HG02763 (cell line): Measurements from ENCODE around the gene RPL7A.

Experiments
- ATAC-seq: cut with Tn5 transposase; IDR thresholded peaks from one replicate; pipeline ENCODE4 v1.9.1; 2021; ENCODE audit warnings: mild to moderate bottlenecking, moderate library complexity; ENCODE audit not compliant: unreplicated experiment

Gene RPL7A

DNA sequence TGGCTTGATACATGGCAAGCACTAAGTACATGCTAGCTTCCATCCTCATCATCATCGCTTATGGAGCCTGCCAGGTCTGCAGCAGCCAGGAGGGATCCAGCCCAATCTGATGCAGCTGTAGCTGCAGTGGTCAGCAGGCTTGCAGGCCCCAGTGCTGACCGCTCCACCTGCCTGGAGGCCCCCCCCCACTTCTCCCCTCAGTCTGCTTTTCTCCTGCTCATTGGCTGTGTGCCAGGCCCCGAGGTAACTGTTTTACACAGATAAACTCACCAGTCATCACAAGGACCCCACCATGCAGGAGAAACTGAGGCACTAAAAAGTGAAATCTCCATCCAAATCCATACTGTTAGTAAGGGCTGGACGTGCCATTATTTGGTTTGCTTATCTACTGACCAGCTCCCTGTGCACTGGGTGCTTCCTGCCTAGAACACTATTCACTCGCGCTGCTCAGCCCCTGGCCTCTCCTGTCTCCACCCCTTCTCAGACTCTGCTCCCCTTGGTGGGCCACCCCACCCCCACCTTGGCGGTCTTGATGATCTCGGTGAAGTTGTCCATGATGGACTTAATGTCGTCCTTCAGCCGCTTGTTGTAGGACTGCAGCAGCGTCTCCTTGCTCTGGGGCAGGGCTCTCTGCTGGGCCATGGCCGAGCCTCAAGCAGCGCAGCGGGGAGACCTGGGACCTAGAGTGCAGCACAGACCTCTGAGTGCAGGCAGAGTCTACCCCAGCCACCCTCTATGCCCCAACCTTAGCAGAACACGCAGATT is 1.8 kb upstream of the RPL7A start:
- ATAC-seq = no peak

DNA sequence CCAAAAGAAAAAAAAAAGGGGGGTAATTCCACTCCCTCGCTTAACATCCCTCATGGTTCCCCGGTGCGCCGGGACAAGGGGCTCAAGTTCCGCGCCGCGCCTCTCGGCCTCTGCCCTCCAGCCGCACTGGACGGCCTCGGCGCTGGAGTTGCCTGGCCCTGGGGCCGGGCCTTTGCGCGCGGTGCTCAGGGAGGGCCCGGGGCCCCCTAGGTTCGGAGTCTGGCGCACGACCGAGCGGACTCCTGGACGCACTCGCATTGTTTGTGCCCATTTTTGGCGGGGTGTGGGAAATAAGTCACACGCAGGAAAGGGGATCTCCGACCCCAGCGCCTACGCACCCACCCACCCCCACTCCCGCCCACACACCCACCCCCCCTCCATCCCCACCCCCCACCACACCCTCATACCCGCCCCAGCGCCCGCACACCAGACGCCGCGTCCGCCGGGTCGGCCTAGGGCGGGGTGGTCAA is 468 bp upstream of the RPL7A start:
- ATAC-seq = peak; percentile 20

DNA sequence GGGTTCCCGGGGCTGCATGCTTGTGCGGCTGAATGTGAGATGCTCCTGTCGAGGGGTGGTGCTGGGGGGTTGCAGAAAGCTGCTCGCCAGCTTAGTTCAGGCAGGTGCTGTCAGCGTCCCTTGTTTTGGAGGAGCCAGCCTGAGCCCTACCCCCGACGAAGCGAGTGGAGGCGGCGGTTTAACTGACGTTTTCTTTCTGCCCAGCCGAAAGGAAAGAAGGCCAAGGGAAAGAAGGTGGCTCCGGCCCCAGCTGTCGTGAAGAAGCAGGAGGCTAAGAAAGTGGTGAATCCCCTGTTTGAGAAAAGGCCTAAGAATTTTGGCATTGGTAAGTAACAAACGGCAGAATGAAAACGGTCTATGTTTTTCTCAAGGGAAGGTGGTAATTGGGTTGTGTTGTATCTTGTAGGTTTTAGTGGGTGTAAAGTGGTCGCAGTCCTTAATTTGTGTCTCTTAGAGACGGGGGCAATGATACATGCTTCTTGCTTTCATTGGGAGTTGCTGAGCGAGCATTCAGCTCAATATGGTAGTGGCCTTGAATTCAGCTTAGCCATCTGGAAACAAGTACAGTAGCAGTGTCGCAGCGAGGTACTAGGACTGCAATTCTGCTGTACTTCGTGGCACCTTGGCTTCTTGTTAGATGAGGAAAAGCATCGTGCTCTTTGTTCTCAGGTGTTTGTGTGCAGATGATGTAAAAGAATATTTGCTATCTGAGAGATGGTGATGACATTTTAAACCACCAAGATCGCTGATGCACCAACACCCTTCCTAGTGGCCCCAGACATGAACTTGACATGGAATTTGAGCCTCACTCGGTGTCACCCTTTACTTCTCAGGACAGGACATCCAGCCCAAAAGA is 928 bp downstream of the RPL7A start:
- no peak for ATAC-seq

DNA sequence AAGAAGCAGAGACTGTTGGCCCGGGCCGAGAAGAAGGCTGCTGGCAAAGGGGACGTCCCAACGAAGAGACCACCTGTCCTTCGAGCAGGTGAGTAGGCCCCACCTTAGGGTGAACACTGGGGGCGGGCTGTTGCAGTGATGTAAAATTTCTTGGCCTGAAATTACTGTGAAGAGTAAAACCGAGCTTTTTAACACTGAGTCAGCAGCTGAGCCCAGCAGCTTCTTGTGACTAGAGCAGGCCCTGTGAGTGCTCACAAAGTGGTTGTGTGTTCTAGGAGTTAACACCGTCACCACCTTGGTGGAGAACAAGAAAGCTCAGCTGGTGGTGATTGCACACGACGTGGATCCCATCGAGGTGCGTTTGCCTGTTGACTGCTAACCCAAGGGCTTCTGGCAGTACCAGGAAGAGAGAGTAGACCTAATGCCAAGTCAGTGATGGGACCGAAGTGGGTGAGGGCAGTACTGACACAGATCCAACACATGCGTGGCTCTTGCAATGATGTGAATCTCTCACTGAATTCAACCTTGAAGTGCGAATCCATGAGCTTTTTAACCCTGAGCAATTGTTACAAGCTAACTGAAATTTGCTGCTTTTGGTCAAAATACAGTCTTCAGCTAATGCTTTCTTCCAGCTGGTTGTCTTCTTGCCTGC is 2.1 kb downstream of the RPL7A start:
- no peak for ATAC-seq

DNA sequence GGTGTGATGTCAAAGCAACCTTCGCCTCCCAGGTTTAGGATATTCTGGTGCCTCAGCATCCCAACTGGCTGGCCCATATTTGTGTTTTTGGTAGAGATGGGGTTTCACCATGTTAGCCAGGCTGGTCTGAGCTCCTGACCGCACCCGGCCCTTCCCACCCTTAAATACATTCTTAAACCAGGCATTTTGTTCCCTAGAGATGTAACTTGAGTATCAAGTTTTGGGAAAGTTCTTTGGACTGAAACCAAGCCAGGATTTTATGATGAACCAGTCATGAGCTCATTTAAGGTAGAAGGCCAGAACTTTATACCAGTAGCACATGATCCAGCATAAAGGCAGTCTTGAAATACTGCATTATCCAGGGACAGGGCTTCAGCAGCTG is 3.5 kb downstream of the RPL7A start:
- ATAC-seq = no peak

DNA sequence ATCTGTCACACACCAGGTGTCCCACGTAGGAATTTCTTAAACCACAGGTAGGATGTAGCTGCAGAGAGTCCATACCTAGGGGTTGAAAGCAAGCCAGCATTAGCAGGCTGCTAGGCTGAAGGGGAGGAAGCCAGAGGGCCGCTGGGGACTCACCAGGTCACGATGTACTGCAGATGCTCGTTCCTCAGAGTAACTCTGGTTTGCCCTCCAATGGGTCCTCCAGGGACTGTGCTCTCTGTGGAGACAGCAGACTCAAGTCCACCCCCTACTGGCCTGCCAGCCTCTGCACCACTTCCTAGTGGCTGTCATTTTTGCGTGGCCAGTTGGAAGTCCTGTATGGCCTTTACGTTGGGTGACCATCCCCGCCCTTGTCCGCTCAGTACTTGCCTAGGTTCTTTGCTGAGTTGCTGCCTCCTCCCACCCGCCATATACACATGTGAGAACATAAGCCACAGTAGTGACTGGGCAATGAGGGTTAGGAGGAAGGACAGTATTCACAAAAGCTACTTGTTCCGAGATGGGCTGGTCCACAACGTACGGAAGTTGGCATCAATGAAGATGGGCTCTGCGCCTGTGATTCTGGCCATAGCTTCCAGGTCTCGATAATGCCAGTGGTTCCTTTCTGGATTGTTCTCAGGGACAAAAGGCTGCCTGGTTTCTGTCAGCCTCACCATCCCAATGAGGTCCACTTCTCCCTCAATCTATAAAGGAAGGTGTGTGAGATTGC is 4.1 kb downstream of the RPL7A start:
- no peak for ATAC-seq

DNA sequence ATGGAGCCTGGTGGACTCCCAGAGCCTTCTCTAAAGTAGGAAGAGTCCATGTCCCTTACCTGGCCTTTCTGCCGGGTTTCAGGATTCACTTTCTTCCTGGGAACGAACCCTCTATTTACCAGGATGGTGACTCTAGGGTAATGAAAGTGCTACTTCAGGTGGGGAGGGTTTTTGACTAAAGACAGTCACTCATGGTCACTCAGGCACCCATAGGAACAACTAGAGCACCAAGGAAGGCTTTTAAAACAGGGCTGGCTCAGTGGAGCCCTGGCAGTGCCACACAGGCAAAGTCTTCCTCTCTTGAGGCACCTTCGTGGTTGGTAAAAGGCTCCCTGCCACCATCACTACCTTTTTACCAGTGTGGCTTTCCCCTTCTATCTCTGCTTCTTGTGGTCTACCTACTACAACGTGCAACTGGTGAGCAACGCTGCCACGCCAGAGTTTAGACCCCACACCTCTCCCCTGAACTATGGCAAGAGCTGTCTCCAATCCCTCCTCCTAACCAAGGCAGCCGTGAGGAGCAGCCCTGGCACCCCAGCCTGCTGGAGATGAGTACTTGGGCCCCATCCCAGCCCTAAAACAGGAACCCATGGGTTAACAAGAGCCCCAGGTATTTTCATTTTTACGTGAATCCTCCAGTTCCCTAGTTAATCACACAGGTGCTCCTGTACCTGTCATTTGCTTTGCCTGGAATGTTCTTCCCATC is 4.8 kb downstream of the RPL7A start:
- ATAC-seq = no peak

DNA sequence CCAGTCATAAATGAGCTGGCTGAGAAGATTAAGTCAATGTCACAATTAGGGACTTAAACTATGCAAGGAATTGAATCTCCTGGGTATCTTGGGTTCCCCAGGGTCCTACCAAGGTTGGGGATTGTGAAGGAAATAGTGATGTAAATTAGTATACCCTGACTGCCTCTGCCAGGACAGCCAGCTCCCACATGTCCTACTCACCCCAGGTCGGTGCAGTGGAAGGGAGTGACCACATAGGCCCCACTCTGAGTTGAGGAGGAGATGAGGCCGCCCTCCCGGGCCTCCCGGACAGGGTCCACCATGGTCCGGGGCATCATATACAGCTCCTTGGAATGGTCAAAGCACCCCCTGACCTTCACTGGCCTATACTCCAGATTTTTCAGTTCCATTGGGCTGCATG is 5.5 kb downstream of the RPL7A start:
- no peak for ATAC-seq

DNA sequence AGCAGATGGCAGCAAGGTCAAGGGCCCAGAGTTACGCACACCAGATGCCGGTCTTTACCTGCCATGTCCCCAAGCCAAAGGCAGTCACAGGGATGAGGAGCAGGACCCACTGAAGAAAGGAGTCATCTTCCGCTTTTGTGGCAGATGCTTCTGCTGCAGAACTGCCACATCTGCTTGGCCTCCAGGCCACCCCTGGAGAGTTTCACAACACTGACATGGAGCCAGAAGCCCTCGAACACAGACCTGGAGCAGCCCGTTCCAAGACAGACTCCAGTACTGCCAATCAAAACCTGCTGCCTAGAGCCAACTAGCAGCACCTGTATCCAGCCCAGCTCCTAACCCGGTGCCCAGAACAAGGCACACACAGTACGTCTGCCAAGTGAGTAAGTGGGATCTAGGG is 6.7 kb downstream of the RPL7A start:
- ATAC-seq = no peak

DNA sequence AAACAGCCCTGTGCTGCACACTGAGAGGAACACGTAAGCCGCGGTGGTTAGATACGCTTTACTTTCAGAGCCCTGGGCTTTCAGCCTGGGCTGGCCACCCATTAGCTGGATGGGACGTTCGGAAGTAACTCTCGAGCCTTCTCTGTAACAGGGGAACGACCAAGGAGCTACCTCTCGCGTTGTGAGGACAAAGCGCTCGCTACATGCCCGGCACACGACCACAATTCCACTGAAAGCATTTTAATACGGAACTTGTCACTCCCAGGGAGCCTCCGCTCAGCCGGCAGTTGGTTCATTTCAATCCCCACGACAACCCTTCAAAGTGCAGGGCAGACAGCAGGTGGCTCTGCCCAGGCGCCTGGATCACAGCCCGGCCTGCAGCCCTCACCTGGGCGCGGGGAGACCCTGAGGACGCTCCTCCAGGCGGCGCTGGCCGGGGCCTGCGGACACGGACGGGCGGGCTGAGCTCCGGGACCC is 7.9 kb downstream of the RPL7A start:
- ATAC-seq = peak; percentile 29

DNA sequence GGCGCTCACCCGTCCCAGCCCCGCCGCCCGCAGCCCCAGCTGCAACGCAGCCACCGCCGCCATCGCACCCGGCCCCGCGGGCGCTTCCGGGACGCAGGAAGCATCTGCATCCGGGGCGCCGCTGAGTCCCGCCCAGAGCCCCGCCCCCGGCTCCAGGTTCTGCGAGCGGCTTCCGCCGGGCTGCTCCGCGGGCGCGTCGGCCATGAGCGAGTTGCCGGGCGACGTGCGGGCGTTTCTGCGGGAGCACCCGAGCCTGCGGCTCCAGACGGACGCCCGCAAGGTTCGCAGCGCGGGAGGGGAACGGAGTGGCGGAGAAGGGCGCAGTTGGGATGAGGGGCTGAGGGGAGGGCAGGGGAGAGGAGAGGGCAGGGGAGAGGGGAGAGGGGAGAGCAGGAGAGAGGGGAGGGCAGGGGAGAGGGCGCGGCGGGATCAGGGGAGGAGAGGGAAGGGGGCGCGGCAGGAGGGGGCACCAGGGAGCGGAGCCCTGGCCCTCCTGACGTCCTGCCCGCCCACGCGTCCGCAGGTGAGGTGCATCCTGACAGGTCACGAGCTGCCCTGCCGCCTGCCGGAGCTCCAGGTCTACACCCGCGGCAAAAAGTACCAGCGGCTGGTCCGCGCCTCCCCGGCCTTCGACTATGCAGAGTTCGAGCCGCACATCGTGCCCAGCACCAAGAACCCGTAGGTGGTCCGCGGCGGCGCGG is 8.5 kb downstream of the RPL7A start, which contains the start of the genes SURF1 and SURF2:
Gene SURF1, minus strand, starts transcription at position 97 of the 701 bp plus-strand sequence. Its CDS starts 34 bp downstream, at position 63.
Gene SURF2, plus strand, starts transcription at position 160 of the 701 bp plus-strand sequence. Its CDS starts 43 bp downstream, at position 203.
- ATAC-seq = peak; percentile 57

DNA sequence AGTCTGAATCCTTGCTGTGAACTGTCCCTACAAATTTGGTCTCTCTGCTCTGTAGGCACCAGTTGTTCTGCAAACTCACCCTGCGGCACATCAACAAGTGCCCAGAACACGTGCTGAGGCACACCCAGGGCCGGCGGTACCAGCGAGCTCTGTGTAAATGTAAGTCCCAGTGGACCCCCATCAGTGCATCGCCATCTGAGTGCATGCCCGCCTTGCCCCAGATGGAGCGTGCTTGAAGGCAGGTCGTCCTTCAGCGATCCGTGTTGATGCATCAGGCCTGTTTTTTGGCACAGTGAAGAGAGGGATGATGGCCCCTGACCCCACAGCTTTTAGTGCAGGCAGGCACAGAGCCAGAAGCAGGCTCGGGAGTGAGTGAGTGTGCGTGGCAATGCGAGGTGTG is 9.6 kb downstream of the RPL7A start:
- ATAC-seq = no peak

DNA sequence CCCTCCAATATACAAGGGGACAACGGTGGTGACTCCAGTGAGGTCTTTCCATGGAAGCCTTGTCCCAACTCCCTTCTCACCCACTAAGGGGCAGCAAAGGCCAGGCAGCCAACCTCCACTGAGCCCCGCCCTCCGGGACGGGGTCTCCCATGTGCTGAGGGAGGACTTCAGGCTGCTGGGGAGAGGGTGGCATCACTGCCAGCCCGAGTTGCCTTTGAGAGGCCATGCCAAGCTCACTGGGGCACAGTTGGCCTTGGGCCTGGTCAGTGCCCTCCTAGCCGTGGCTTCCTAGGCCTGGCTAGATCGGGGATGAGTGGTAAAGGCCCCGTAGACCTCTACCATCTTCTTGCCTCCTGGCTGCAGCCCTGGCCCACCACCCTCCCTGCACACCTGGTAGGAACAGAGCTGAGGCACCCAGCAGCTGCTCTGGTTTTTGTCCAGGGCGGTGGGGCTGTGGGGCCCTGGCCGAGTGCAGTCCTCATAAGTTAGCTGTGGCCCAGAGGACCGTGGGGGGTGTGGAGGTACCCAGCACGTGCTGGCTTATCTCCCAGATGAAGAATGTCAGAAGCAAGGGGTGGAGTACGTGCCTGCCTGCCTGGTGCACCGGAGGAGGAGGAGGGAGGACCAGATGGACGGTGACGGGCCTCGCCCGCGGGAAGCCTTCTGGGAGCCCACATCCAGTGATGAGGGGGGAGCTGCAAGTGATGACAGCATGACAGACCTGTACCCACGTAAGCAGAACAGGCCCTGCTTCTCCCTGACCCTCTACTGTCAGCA is 11.6 kb downstream of the RPL7A start:
- ATAC-seq = no peak

DNA sequence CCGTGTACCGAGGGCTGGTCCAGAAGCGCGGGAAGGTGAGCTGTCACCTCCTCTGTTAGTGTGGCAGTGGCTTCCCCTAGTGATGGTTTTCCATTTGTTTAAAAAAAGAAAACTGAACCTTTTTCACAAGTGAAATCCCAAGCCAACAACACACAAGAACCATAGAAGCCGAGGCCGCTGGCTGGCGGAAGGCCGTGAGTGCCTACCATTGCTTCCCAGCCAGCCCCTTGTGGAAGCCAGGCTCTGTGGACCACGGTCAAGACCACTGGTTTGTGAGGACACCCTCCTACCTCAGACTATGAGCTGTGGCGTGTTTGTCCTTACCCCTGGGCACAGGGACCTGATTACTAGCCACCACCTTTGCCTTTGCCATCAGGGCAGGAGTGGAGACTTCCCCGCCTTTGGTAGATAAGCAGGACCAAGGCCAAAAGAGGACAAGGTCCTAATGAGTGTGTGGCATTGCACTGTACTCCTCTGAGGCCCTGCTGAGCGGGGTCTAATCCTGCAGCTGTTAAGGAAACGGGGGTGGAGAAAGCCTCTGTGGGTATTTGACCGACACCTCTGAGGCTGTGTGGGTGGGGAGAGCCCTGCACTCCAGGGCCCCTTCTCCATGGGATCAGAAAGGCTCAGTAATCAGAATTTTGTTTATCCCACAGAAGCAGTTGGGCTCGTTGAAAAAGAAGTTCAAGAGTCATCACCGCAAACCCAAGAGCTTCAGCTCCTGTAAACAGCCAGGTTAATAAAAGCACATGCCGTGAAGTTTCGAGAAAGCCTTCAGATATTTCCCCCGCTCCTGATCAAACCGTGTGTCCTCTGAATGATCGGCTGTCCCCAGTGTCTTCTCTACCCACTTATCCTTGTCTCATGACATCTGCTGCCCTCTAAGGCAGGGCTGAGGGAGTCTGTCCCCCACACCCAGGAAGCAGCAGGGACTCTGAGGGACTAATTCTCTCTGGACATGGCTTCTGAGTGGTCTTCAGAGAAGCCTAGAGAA is 12.7 kb downstream of the RPL7A start:
- ATAC-seq = no peak

DNA sequence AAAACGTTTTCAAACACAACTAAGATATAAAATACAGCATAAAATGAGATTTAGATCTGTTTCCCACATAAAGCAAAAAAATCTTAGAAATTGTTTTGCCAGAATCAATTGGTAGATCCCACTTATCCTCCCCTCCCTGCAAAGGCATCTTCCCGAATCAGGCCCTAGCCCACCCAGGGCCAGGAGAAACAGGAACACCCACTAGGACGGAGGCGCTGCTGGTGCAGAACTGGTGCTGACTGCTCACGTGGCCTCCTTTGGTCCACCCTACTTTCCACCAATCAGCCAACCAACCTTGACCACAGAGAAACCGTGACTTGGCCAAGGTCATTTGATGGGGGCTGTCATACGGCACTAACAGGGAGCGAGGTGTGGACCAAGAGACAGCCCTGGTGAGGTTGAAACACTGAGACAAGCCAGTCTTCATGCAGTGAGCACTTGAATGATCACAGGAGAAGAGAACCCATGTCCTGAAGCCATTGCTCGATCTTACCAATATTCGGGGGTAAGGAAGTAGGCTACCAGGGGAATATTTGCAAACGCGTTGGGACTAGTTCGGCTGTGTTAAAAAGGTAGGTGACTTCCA is 13.6 kb downstream of the RPL7A start:
- ATAC-seq = no peak

DNA sequence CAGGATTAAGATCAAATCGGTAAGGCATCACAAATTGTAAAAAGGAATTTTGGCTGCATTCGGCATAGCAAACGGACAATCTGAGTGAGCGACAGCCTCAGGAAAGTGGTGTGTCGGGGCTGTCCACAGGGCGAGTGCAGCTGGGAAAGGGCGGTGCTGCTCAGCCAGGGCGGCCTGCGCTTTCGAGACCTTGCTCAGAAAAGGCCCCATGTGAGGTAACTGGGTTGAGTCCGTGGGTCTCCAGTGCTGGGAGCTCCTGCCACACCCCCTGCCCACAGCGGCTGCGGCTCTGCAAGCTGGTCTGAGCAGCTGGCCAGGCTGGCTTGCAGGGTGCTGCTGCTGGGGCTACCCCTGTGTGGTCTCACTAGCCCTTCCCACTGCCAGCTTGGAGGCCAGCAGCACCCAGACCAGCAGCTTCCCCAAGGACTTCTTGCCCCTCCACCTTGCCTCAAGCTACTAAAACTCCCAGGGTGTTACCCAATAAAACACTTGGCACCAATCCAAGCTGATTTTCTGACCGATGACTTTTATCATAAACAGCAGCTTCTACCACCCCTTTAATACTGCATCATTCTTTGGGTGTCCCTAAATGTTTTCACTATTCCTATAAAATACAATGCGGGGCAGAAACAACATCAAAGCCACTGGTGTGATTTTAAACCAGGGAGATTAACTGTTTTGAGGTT is 14.5 kb downstream of the RPL7A start:
- ATAC-seq = no peak
